ENCODE measurements around the gene ZNF500.

Gene ZNF500

DNA sequence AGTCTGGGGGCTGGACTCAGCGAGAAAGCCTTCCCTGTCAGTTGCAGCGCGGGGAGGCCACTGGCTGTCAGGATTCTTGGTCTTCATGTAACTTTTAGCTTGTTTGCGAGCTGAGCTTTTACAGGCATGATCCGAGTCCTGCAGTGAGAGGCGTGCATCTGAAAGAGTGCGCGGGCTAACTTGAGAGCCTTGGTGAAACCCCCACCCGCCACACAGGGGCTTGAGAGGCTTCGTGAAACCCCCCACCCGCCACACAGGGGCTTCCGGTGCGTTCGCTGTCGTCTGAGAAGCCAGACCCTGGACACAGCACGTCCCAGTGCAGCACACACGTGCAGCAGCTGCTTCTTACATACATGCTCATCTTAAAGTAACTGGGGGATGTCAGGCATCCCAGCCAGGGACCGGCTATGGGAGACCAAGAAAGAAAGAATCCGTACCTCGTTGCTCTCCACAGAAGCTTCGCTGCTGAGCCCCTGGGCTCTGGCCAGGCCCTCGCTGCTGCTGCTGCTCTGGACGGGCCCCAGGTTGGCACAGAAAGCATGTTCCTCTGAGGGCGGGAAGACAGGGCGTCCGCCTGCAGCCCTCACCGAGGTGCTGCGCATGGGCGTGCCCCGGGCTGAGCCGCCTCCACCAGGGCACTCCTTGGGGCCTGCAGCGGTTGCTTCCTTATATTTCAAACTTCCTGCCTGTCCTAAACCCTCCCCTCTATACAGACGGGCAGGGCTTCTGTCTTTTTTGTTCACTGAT, 65.8 kb downstream of the ZNF500 start:
- DNase-seq = no peak

DNA sequence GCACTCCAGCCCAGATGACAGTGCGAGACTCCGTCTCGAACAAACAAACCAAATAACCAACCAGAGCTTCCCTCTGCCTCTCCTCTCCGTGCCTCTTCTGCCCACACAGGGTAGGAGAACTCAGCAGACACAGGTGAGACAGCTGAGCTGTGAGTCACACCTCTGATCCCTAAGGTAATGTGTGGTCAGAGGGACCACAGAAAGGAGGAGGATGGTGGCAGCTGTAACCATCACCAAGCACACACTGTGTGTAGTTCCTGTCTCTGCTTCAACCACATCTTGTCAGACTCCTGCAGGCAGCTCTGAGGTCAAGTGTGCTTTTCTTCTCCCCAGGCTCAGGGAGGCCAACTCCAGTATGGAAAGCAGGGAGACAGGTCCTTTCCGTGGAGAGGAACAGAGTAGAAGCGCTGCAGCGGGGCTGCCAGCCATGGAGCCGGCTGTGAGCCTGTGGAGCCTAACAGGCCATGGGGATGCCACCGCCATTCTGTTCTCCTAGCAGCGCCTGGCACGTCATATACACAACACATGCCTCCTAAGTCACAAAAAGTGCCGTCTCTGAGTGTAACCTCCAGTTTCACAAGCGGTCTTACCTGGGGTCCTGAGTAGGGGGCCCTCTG, 66.5 kb downstream of the ZNF500 start:
- DNase-seq = no peak

GRCh38 chr16:4699046-4699556, 67.9 kb downstream of the ZNF500 start:
- no peak for DNase-seq

- no peak for DNase-seq
Measured at GRCh38 chr16:4698321-4699045, 68.5 kb downstream of the ZNF500 start.
